Measurements from ENCODE around the gene COA6. TPM values are rescaled to one million over a fixed set of nuclear protein-coding genes. Genes with fewer than 3 reads are reported as not detected.

The COA6 gene
- total RNA-seq, 1 experiment from 2014 or later = 34.1 TPM

GRCh38 chr1:234326497-234327366 lies 46.5 kb upstream of the COA6 start:
- H4K20me1 ChIP-seq (ENCODE audit: insufficient read depth) = no peaks in the 10 kb centered on the region
- ChIA-PET POLR2A (no interaction called here), CTCF (interaction anchor here (0.6 to 4.5 kb wide), 5 partner anchors 8 to 36 kb away, joined by 3 to 20 read pairs (median 4); no protein-coding TSS in a partner anchor), RAD21 (ENCODE audit: low non-redundant PET in 1 of 2, low total read pairs in 2 of 2, uncharacterized antibody in 2 of 2, unreplicated experiment in 2 of 2) (no interaction called here)
- no peak overlapping the region for H3K9ac ChIP-seq (ENCODE audit: low read length)
- ATAC-seq = peak; percentile 92
- peak overlapping the region; percentile 27 for H3K4me2 ChIP-seq (ENCODE audit: low read length)
- no peak overlapping the region for H3K27ac ChIP-seq (ENCODE audit: low read depth, low read length)
- TF ChIP-seq POLR2A (IDR thresholded peaks at IDR 0.05; ENCODE audit: borderline replicate concordance, extremely low read depth, insufficient read depth, insufficient read length) (no peak), RAD21 (IDR thresholded peaks at IDR 0.05; ENCODE audit: low read depth) (peak; percentile 70), CTCF (IDR thresholded peaks at IDR 0.05 in 2 of 3, conservative IDR thresholded peaks at IDR 0.05 in 1 of 3; ENCODE audit: borderline replicate concordance in 1 of 3, insufficient read depth in 1 of 3, low read depth in 2 of 3, low read length in 2 of 3) (peak; percentile 68 to 88 (median 82))
- no TSS peak for BruUV-seq (replicated peaks)
- H3K27me3 ChIP-seq (ENCODE audit: insufficient read depth, low read length) = no peaks in the 10 kb centered on the region
- intact Hi-C loops (cut with micrococcal nuclease) = no loop called here
- H3K9me2 ChIP-seq (ENCODE audit: insufficient read depth) = no peaks in the 10 kb centered on the region
- no peaks in the 10 kb centered on the region for H3K9me3 ChIP-seq (ENCODE audit: control insufficient read depth in 1 of 2, insufficient read depth in 1 of 2, low read depth in 1 of 2, low read length in 2 of 2)
- H3K36me3 ChIP-seq (ENCODE audit: control insufficient read depth in 1 of 2, insufficient read depth in 2 of 2, low read length in 2 of 2) = no peaks in the 10 kb centered on the region
- no peak overlapping the region for H3K4me3 ChIP-seq (replicated peaks in 1 of 2; ENCODE audit: low read depth in 1 of 2, low read length in 2 of 2)
- H3K4me1 ChIP-seq (ENCODE audit: control insufficient read depth in 1 of 2, insufficient read depth in 2 of 2, low read length in 2 of 2) = no peaks in the 10 kb centered on the region
- H3K79me2 ChIP-seq (ENCODE audit: insufficient read depth, low read length) = no peaks in the 10 kb centered on the region
- peak; percentile 19 for DNase-seq (ENCODE audit: low read depth, low spot score)
- no peak overlapping the region for H2AFZ ChIP-seq (ENCODE audit: low read depth, low read length, poor library complexity, severe bottlenecking)

GRCh38 chr1:234327577-234328164 lies 45.6 kb upstream of the COA6 start:
- ChIA-PET POLR2A (no interaction called here), CTCF (interaction anchor here (1.2 to 4.5 kb wide), 4 partner anchors 13 to 28 kb away, joined by 3 to 20 read pairs (median 4); no protein-coding TSS in a partner anchor)

More at GRCh38 chr1:234327577-234328164, 45.6 kb upstream of the COA6 start:
- Histone ChIP-seq H3K4me2 (ENCODE audit: low read length) (no peak overlapping the region), H3K4me3 (replicated peaks in 1 of 2; ENCODE audit: low read depth in 1 of 2, low read length in 2 of 2) (no peak overlapping the region), H3K27me3 (ENCODE audit: insufficient read depth, low read length) (no peaks in the 10 kb centered on the region), H2AFZ (ENCODE audit: low read depth, low read length, poor library complexity, severe bottlenecking) (no peak overlapping the region), H3K9me2 (ENCODE audit: insufficient read depth) (no peaks in the 10 kb centered on the region), H3K79me2 (ENCODE audit: insufficient read depth, low read length) (no peaks in the 10 kb centered on the region), H4K20me1 (ENCODE audit: insufficient read depth) (no peaks in the 10 kb centered on the region), H3K4me1 (ENCODE audit: control insufficient read depth in 1 of 2, insufficient read depth in 2 of 2, low read length in 2 of 2) (no peaks in the 10 kb centered on the region), H3K9me3 (ENCODE audit: control insufficient read depth in 1 of 2, insufficient read depth in 1 of 2, low read depth in 1 of 2, low read length in 2 of 2) (no peaks in the 10 kb centered on the region), H3K27ac (ENCODE audit: low read depth, low read length) (no peak overlapping the region), H3K9ac (ENCODE audit: low read length) (no peak overlapping the region), H3K36me3 (ENCODE audit: control insufficient read depth in 1 of 2, insufficient read depth in 2 of 2, low read length in 2 of 2) (no peaks in the 10 kb centered on the region)
- RAD21 ChIA-PET (ENCODE audit: low non-redundant PET in 1 of 2, low total read pairs in 2 of 2, uncharacterized antibody in 2 of 2, unreplicated experiment in 2 of 2) = no interaction called here
- ATAC-seq (no peak), DNase-seq (ENCODE audit: low read depth, low spot score) (no peak)
- intact Hi-C loops (cut with micrococcal nuclease) = no loop called here
- BruUV-seq (replicated peaks) = no TSS peak
- TF ChIP-seq POLR2A (IDR thresholded peaks at IDR 0.05; ENCODE audit: borderline replicate concordance, extremely low read depth, insufficient read depth, insufficient read length) (no peak), EZH2phosphoT487 (IDR thresholded peaks at IDR 0.05; ENCODE audit: borderline replicate concordance) (no peak), CTCF (IDR thresholded peaks at IDR 0.05 in 2 of 3, conservative IDR thresholded peaks at IDR 0.05 in 1 of 3; ENCODE audit: borderline replicate concordance in 1 of 3, insufficient read depth in 1 of 3, low read depth in 2 of 3, low read length in 2 of 3) (no peak), ZNF274 (IDR thresholded peaks at IDR 0.05; ENCODE audit: low read depth, low read length) (no peak), YY1 (IDR thresholded peaks at IDR 0.05; ENCODE audit: extremely low read depth, insufficient replicate concordance, low read depth, low read length) (no peak), ATF3 (IDR thresholded peaks at IDR 0.05) (no peak), ZBTB33 (IDR thresholded peaks at IDR 0.05; ENCODE audit: extremely low read depth, insufficient replicate concordance, low read length) (no peak)
